ENCODE data around the gene FGF11.

GRCh38 chr17:7391307-7391706 is 48.0 kb upstream of the FGF11 start:
- TF ChIP-seq, protein P1, sequence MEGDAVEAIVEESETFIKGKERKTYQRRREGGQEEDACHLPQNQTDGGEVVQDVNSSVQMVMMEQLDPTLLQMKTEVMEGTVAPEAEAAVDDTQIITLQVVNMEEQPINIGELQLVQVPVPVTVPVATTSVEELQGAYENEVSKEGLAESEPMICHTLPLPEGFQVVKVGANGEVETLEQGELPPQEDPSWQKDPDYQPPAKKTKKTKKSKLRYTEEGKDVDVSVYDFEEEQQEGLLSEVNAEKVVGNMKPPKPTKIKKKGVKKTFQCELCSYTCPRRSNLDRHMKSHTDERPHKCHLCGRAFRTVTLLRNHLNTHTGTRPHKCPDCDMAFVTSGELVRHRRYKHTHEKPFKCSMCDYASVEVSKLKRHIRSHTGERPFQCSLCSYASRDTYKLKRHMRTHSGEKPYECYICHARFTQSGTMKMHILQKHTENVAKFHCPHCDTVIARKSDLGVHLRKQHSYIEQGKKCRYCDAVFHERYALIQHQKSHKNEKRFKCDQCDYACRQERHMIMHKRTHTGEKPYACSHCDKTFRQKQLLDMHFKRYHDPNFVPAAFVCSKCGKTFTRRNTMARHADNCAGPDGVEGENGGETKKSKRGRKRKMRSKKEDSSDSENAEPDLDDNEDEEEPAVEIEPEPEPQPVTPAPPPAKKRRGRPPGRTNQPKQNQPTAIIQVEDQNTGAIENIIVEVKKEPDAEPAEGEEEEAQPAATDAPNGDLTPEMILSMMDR (IDR thresholded peaks at IDR 0.05), result no peak
- TF ChIP-seq POLR2A (IDR thresholded peaks at IDR 0.05), result no peak
